GM10266 (cell line): ENCODE results near the gene STX8.

Experiments
- DNase-seq: peaks from one replicate; pipeline ENCODE4 v3.0.0; 2012; ENCODE audit errors: extremely low spot score
- TF ChIP-seq, protein P1 (sequence below): IDR thresholded peaks from 2 replicates; pipeline ENCODE4 v1.5.1; 2012; ENCODE audit warnings: mild to moderate bottlenecking, low read depth; ENCODE audit not compliant: control insufficient read depth, insufficient read depth; ENCODE audit errors: missing control alignments

The STX8 gene

DNA sequence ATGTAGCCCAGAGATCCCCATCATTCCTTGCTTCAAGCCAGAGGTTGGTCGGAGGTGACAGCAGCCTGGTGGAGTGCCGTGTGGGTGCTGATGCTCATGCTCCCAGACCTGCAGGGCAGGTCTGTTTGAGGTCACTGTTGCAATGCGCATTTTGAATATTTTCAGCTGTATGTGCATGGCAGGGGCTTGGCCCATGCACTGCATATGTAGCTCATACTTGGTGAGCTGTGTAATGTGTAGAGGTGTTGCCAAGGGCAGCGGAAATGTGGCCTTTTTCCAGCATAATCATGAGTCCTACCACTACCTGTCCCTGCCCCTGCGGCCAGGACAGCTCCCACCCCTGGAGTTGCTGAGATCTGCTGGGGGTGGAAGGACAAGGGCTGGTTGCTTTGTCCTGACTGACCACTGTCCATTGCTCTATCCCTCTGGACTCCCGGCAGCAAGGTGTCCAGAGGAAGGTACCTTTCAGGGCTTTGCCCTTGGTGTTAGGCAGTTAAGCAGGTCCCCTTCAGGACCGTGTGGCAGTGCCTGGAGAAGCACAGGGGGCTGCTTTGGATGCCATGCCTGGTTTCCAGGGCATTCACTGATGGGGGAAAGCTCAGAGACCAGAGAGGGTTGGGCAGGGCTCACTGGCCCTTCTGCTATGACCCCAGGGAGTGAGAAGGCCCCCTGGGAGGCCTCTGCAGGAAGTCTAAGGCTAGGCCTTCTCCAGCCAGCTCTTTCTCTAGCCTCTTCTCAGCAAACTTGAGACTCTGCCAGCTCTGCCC is 339.2 kb downstream of the STX8 start:
- TF ChIP-seq, protein P1, sequence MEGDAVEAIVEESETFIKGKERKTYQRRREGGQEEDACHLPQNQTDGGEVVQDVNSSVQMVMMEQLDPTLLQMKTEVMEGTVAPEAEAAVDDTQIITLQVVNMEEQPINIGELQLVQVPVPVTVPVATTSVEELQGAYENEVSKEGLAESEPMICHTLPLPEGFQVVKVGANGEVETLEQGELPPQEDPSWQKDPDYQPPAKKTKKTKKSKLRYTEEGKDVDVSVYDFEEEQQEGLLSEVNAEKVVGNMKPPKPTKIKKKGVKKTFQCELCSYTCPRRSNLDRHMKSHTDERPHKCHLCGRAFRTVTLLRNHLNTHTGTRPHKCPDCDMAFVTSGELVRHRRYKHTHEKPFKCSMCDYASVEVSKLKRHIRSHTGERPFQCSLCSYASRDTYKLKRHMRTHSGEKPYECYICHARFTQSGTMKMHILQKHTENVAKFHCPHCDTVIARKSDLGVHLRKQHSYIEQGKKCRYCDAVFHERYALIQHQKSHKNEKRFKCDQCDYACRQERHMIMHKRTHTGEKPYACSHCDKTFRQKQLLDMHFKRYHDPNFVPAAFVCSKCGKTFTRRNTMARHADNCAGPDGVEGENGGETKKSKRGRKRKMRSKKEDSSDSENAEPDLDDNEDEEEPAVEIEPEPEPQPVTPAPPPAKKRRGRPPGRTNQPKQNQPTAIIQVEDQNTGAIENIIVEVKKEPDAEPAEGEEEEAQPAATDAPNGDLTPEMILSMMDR: no peak
- DNase-seq: no peak

DNA sequence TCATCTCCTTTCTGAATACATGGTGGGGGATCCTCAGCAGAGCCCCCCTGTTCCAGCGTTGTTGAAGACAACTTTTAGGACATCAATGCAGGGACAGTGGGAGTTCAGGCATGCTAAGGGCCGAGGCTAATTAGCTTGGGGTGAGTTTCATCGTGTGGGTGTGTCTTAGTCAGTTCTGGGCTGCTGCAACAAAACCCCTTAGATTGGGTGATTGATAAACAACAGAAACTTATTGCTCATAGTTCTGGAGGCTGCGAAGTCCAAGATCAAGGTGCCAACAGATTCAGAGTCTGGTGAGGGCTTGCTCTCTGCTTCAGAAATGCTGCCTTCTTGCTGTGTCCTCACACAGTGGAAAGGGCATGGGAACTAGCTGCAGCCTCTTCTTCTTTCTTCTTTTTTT is 340.3 kb downstream of the STX8 start:
- TF ChIP-seq, protein P1: no peak
- no peak for DNase-seq

DNA sequence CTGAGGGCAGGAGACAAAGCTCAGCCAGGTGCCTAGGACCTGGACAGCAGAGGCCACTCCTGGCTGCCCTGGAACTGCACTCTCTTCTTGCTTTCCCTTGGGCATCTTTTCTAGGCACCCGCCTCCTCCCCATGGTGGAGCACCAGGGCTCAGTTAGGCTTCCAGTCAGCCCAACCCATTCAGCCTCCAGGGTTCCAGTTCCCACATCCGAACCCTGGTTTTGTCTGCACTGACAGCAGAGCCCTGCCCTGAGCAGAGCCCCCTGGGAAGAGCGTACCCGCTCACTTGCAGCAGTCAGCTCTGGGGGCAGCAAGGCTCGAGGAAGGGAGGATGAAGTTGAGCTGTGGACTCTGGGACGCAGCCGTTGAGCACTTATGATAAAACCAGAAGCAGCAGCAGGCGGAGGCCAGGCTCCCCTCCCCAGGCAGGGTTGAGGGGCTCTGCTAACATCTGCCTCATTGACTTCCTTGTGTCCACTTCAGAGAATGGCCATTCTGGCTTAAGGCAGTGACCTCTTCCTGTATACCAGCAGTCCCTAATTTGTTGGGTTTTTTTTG is 341.2 kb downstream of the STX8 start:
- no peak for DNase-seq
- TF ChIP-seq, protein P1: no peak

DNA sequence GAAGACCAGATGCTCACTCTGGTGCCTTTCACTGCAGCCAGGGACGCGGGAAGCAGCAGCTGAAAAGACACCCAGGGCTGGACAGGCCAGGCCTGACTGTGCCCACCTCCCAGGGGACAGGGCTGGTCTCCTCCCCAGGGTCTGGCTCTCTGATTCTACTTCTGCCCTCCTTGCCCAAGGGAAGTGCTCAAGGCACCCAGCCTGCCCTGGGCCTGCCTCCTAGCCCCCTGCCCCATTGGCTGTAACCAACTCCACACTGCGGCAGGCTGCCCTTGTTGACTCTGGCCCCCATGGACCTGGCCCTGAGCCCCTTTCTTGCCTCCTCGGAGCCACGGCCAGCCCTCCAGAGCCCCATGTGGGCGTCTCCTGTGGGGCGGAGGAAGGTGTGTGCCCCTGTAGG is 341.9 kb downstream of the STX8 start:
- DNase-seq: no peak
- TF ChIP-seq, protein P1: no peak

DNA sequence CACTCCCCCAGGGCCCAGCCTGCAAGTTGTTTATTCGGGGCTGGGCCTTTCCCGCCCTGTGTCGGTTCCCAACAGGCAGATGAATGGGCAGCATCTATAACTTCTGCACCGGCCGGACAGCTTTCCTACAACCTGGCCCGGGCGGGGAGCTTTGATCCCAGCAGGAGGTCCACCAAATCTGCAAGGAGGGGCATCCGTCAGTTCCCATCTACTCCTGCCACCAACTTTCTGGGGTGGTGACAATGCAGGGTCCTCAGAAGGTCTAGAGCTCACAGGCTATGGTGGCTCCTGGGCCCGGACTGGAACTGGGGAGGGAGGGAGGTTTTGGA is 342.4 kb downstream of the STX8 start:
- no peak for DNase-seq
- TF ChIP-seq, protein P1: no peak

DNA sequence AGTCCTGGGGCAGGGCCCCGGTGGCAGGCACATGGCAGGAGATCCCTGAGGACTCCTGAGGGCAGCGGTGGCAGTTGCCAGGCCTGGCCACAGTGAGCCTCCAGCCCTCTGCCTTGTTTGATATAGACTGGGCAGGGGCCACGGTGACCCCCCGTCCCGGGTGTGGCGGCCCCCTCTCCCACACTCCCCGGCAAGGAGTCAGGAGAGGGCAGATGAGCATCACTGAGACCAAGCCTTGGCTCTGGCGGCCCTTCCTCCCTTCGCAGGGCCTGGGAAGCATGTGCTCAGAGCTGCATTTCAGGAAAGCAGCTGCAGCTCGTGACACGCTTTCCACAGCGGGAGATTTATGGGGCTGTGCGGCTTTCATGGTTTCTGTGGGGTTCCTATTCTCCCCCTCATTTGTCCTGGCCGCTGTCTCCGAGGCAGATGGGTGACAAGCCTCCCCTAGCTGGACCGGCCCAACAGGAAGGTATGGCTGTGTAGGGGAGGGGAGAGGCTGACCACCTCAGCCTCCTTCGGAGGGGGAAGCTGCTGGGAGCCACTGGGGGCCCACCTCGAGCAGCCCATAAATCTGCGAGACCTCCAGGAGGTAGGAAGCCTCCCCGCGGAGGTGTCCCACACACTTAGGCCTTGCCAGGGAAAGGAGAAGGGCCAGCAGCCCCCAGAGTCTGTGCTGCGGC is 342.9 kb downstream of the STX8 start:
- TF ChIP-seq, protein P1: no peak

DNA sequence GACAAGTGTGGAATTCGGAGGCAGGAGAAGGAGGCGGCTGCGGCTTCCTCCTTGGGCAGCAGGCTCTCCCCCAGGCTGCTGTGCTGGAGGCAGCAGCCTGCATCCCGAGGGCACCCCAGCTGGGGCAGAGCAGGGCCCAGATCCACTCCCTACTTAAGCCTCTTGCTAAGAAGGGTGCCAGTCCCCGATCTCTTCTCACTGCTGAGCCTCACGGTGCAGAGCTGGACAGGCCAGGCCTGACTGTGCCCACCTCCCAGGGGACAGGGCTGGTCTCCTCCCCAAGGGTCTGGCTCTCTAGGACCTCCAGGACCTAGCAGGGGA is 343.5 kb downstream of the STX8 start:
- TF ChIP-seq, protein P1: no peak

More for the DNA sequence above, 342.9 kb downstream of the STX8 start:
- no peak for DNase-seq

More for the DNA sequence above, 343.5 kb downstream of the STX8 start:
- DNase-seq: no peak
